Daoy (cell line): ENCODE data around the gene WDR27. TPM values are rescaled to one million over a fixed set of nuclear protein-coding genes. Genes with fewer than 3 reads are reported as not detected.
"Not testable (repeated sequence)": the region's sequence is repeated elsewhere in the genome, so short reads cannot be mapped to it uniquely, and the experiment has no call there.

Experiments used
- DNase-seq: peaks from one replicate; pipeline ENCODE4 v3.0.0-alpha.2; 2015; ENCODE audit warnings: low read depth
- total RNA-seq: library from RNA; depleted of rRNA; stranded (reverse); fragments of >200 nt; shearing (Covaris generic); gene quantifications from 2 replicates; pipeline ENCODE4 v1.2.3, GENCODE V29; 2014

Gene WDR27
- total RNA-seq, 1 experiment from 2014 or later = 20.5 TPM

- DNase-seq = no peak
These were observed 61.4 kb downstream of the WDR27 start for GRCh38 chr6:169640351-169640852.

- no peak for DNase-seq
These were observed 62.1 kb downstream of the WDR27 start for GRCh38 chr6:169639653-169640278.

GRCh38 chr6:169638915-169639314, 62.9 kb downstream of the WDR27 start:
- DNase-seq = no peak

- no peak for DNase-seq
These were observed 63.4 kb downstream of the WDR27 start for GRCh38 chr6:169638388-169638787.

- DNase-seq = no peak
These were observed 66.5 kb downstream of the WDR27 start for GRCh38 chr6:169635345-169635744.

- DNase-seq = no peak
These were observed 69.0 kb downstream of the WDR27 start for GRCh38 chr6:169632841-169633240.

GRCh38 chr6:169629256-169629655, 72.6 kb downstream of the WDR27 start:
- DNase-seq = no peak

- DNase-seq = no peak
These were observed 73.9 kb downstream of the WDR27 start for GRCh38 chr6:169627736-169628607.

- DNase-seq = no peak
These were observed 75.2 kb downstream of the WDR27 start for GRCh38 chr6:169626649-169627048.

GRCh38 chr6:169626169-169626568, 75.7 kb downstream of the WDR27 start:
- no peak for DNase-seq

GRCh38 chr6:169625376-169625775, 76.5 kb downstream of the WDR27 start:
- no peak for DNase-seq

- DNase-seq = no peak
These were observed 77.0 kb downstream of the WDR27 start for GRCh38 chr6:169624785-169625184.

GRCh38 chr6:169623975-169624374, 77.9 kb downstream of the WDR27 start:
- no peak for DNase-seq

- DNase-seq = no peak
These were observed 78.5 kb downstream of the WDR27 start for GRCh38 chr6:169623343-169623742.

GRCh38 chr6:169622618-169623017, 79.2 kb downstream of the WDR27 start:
- no peak for DNase-seq

- no peak for DNase-seq
These were observed 80.5 kb downstream of the WDR27 start for GRCh38 chr6:169621311-169621710.

- peak; percentile 67 for DNase-seq
These were observed 81.4 kb downstream of the WDR27 start for GRCh38 chr6:169620171-169621130.

- peak; percentile 42 for DNase-seq
These were observed 82.2 kb downstream of the WDR27 start for GRCh38 chr6:169619650-169620049.

GRCh38 chr6:169618526-169619490, 83.0 kb downstream of the WDR27 start:
- peak; percentile 69 for DNase-seq

- no peak for DNase-seq
These were observed 84.3 kb downstream of the WDR27 start for GRCh38 chr6:169617562-169617961.

- DNase-seq = not testable (repeated sequence)
These were observed 93.2 kb downstream of the WDR27 start for GRCh38 chr6:169608609-169609008.
